Measurements from ENCODE around the gene ATF4.

ATF4 gene

GRCh38 chr22:39513791-39514190 is 6.6 kb upstream of the ATF4 start:
- no peak for ATAC-seq
- TF ChIP-seq PATZ1 (CRISPR knock-in tag; IDR thresholded peaks at IDR 0.05; ENCODE audit: borderline replicate concordance) (no peak), PPARA (CRISPR knock-in tag; IDR thresholded peaks at IDR 0.05; ENCODE audit: borderline replicate concordance) (no peak), BACH2 (CRISPR knock-in tag; IDR thresholded peaks at IDR 0.05; ENCODE audit: borderline replicate concordance) (no peak), SNAI2 (CRISPR knock-in tag; IDR thresholded peaks at IDR 0.05) (no peak), TCF4 (CRISPR knock-in tag; IDR thresholded peaks at IDR 0.05; ENCODE audit: borderline replicate concordance) (no peak), RARB (CRISPR knock-in tag; IDR thresholded peaks at IDR 0.05) (no peak), ARNTL (CRISPR knock-in tag; IDR thresholded peaks at IDR 0.05; ENCODE audit: borderline replicate concordance, low read depth) (no peak), ZFP30 (CRISPR knock-in tag; IDR thresholded peaks at IDR 0.05) (no peak), CREB5 (CRISPR knock-in tag; IDR thresholded peaks at IDR 0.05; ENCODE audit: low read depth) (no peak), ZNF8 (CRISPR knock-in tag; IDR thresholded peaks at IDR 0.05) (no peak)

GRCh38 chr22:39514373-39514973 is 5.9 kb upstream of the ATF4 start:
- ATAC-seq, result peak; percentile 38; the same call in 1 of the 3 replicates
- no peak for TF ChIP-seq ESRRG (CRISPR knock-in tag; IDR thresholded peaks at IDR 0.05)
- no peak for TF ChIP-seq ZNF8 (CRISPR knock-in tag; IDR thresholded peaks at IDR 0.05)
- no peak for TF ChIP-seq PPARA (CRISPR knock-in tag; IDR thresholded peaks at IDR 0.05; ENCODE audit: borderline replicate concordance)
- TF ChIP-seq GLIS3 (CRISPR knock-in tag; IDR thresholded peaks at IDR 0.05), result no peak
- TF ChIP-seq BACH2 (CRISPR knock-in tag; IDR thresholded peaks at IDR 0.05; ENCODE audit: borderline replicate concordance), result no peak
- no peak for TF ChIP-seq ZNF565 (CRISPR knock-in tag; conservative IDR thresholded peaks at IDR 0.05; ENCODE audit: low read depth)
- no peak for TF ChIP-seq POU6F1 (CRISPR knock-in tag; IDR thresholded peaks at IDR 0.05; ENCODE audit: borderline replicate concordance, low read depth)
- no peak for TF ChIP-seq PATZ1 (CRISPR knock-in tag; IDR thresholded peaks at IDR 0.05; ENCODE audit: borderline replicate concordance)
- TF ChIP-seq CSRNP3 (CRISPR knock-in tag; IDR thresholded peaks at IDR 0.05), result no peak
- no peak for TF ChIP-seq ARNTL (CRISPR knock-in tag; IDR thresholded peaks at IDR 0.05; ENCODE audit: borderline replicate concordance, low read depth)
- no peak for TF ChIP-seq SNAI2 (CRISPR knock-in tag; IDR thresholded peaks at IDR 0.05)
- no peak for TF ChIP-seq CREB5 (CRISPR knock-in tag; IDR thresholded peaks at IDR 0.05; ENCODE audit: low read depth)
- no peak for TF ChIP-seq ZNF70 (CRISPR knock-in tag; IDR thresholded peaks at IDR 0.05)

GRCh38 chr22:39515266-39516050 is 4.9 kb upstream of the ATF4 start:
- no peak for ATAC-seq
- TF ChIP-seq GLIS3 (CRISPR knock-in tag; IDR thresholded peaks at IDR 0.05) (no peak), ZC3H10 (CRISPR knock-in tag; IDR thresholded peaks at IDR 0.05) (no peak), TCF4 (CRISPR knock-in tag; IDR thresholded peaks at IDR 0.05; ENCODE audit: borderline replicate concordance) (no peak), OSR1 (CRISPR knock-in tag; IDR thresholded peaks at IDR 0.05) (no peak), CSDC2 (CRISPR knock-in tag; IDR thresholded peaks at IDR 0.05) (no peak), TSHZ2 (CRISPR knock-in tag; IDR thresholded peaks at IDR 0.05) (no peak), CREB5 (CRISPR knock-in tag; IDR thresholded peaks at IDR 0.05; ENCODE audit: low read depth) (no peak), PPARA (CRISPR knock-in tag; IDR thresholded peaks at IDR 0.05; ENCODE audit: borderline replicate concordance) (no peak), ZFP3 (CRISPR knock-in tag; IDR thresholded peaks at IDR 0.05) (no peak), ZNF8 (CRISPR knock-in tag; IDR thresholded peaks at IDR 0.05) (no peak), ARNTL (CRISPR knock-in tag; IDR thresholded peaks at IDR 0.05; ENCODE audit: borderline replicate concordance, low read depth) (no peak), RARB (CRISPR knock-in tag; IDR thresholded peaks at IDR 0.05) (no peak)
